Adrenal gland (tissue), 5 donors: Measurements from ENCODE around the gene PAX7.

Experiments
- POLR2A ChIP-seq, 2 donors: fragments of 450-650 bp; IDR thresholded peaks; one replicate each; pipeline ENCODE4 v1.6.1; 2017; ENCODE audit warnings: antibody characterized with exemption in 2 of 2, mild to moderate bottlenecking in 2 of 2, moderate library complexity in 1 of 2
- TF ChIP-seq, protein P1 (sequence below), 6 experiments: fragments of 450-650 bp in 4 of 6; fragments of 200-600 bp in 2 of 6; sonication (generic) in 1 of 6; IDR thresholded peaks; 1 replicate in 5 of 6; 2 replicates in 1 of 6; pipeline versions ENCODE4 v1.5.1 to v1.8.0; 2016 to 2021; ENCODE audit warnings: antibody characterized with exemption in 6 of 6, mild to moderate bottlenecking in 2 of 6, moderate library complexity in 1 of 6
- donor health status: DM: no; HTN: no; CAD: no.

GRCh38 chr1:18643154-18644012 is 12.7 kb downstream of the PAX7 start:
- TF ChIP-seq, protein P1, sequence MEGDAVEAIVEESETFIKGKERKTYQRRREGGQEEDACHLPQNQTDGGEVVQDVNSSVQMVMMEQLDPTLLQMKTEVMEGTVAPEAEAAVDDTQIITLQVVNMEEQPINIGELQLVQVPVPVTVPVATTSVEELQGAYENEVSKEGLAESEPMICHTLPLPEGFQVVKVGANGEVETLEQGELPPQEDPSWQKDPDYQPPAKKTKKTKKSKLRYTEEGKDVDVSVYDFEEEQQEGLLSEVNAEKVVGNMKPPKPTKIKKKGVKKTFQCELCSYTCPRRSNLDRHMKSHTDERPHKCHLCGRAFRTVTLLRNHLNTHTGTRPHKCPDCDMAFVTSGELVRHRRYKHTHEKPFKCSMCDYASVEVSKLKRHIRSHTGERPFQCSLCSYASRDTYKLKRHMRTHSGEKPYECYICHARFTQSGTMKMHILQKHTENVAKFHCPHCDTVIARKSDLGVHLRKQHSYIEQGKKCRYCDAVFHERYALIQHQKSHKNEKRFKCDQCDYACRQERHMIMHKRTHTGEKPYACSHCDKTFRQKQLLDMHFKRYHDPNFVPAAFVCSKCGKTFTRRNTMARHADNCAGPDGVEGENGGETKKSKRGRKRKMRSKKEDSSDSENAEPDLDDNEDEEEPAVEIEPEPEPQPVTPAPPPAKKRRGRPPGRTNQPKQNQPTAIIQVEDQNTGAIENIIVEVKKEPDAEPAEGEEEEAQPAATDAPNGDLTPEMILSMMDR (IDR thresholded peaks at IDR 0.05): no peak
- TF ChIP-seq POLR2A (IDR thresholded peaks at IDR 0.05): no peak
